Calu3 (cell line): ENCODE results near the gene BRD3. TPM values are rescaled to one million over a fixed set of nuclear protein-coding genes. Genes with fewer than 3 reads are reported as not detected.

Experiments used
- BruUV-seq: library from RNA; stranded (reverse); fragments of 400-500 nt; replicated peaks from 2 replicates; lab custom pipeline; 2021; lab: Mats Ljungman, UMichigan
- CTCF ChIA-PET: fragments of 300-600 bp; sonication (Branson Sonifier 250); formaldehyde crosslinking; loops from one replicate; lab custom pipeline; 2022; ENCODE audit warnings: antibody characterized with exemption; lab: Charles Lee
- DNase-seq: peaks from one replicate; pipeline ENCODE4 v3.0.0; 2022
- H3K27ac Mint-ChIP-seq: one replicate; pipeline ENCODE4 v1.8.0; 2022; ENCODE audit warnings: mixed read lengths; ENCODE audit not compliant: unreplicated experiment
- H3K27me3 Mint-ChIP-seq: one replicate; pipeline ENCODE4 v1.8.0; 2022; ENCODE audit warnings: mixed read lengths; ENCODE audit not compliant: unreplicated experiment
- H3K36me3 Mint-ChIP-seq: one replicate; pipeline ENCODE4 v1.8.0; 2022; ENCODE audit warnings: mild to moderate bottlenecking, moderate library complexity, mixed read lengths; ENCODE audit not compliant: insufficient read depth, unreplicated experiment
- H3K4me1 Mint-ChIP-seq: one replicate; pipeline ENCODE4 v1.8.0; 2022; ENCODE audit warnings: mild to moderate bottlenecking, low read depth, mixed read lengths; ENCODE audit not compliant: unreplicated experiment
- H3K4me3 Mint-ChIP-seq: one replicate; pipeline ENCODE4 v1.8.0; 2022; ENCODE audit warnings: mild to moderate bottlenecking, low read depth, moderate library complexity, mixed read lengths; ENCODE audit not compliant: unreplicated experiment
- H3K9me3 Mint-ChIP-seq: one replicate; pipeline ENCODE4 v1.8.0; 2022; ENCODE audit warnings: low read depth, mixed read lengths; ENCODE audit not compliant: unreplicated experiment
- CTCF ChIP-seq: fragments of 200-600 bp; IDR thresholded peaks from one replicate; pipeline ENCODE4 v1.8.0; 2022; ENCODE audit warnings: antibody characterized with exemption; ENCODE audit not compliant: unreplicated experiment
- intact Hi-C: fragments of 100-400 bp; cut with micrococcal nuclease; formaldehyde crosslinking; loops from one replicate; pipeline ENCODE4 v1.10.0; 2022; ENCODE audit not compliant: unreplicated experiment
- total RNA-seq: library from RNA; stranded (reverse); gene quantifications from 2 replicates; pipeline ENCODE4 v1.2.3, GENCODE V29; 2022

BRD3 gene
- total RNA-seq, 1 experiment from 2014 or later = 30.8 TPM

GRCh38 chr9:134050726-134051125 is 17.1 kb downstream of the BRD3 start:
- H3K27me3 Mint-ChIP-seq = no peaks in the 10 kb centered on the region
- no TSS peak for BruUV-seq
- TF ChIP-seq CTCF = no peak
- H3K27ac Mint-ChIP-seq = no peak overlapping the region
- H3K9me3 Mint-ChIP-seq = no peaks in the 10 kb centered on the region
- H3K4me1 Mint-ChIP-seq = no peaks in the 10 kb centered on the region
- no peak overlapping the region for H3K4me3 Mint-ChIP-seq
- intact Hi-C loops = no loop called here
- DNase-seq = no peak
- peaks cover 28% of the 10 kb centered on the region for H3K36me3 Mint-ChIP-seq
- CTCF ChIA-PET = no interaction called here

- Mint-ChIP-seq H3K36me3 (peaks cover 27% of the 10 kb centered on the region), H3K4me3 (no peak overlapping the region), H3K4me1 (no peaks in the 10 kb centered on the region), H3K27me3 (no peaks in the 10 kb centered on the region), H3K9me3 (no peaks in the 10 kb centered on the region), H3K27ac (no peak overlapping the region)
- no peak for TF ChIP-seq CTCF
- intact Hi-C loops = no loop called here
- BruUV-seq = no TSS peak
- no peak for DNase-seq
- CTCF ChIA-PET = no interaction called here
These were observed 17.8 kb downstream of the BRD3 start for GRCh38 chr9:134049772-134050588.

- Mint-ChIP-seq H3K27me3 (no peaks in the 10 kb centered on the region), H3K9me3 (no peaks in the 10 kb centered on the region), H3K4me1 (no peaks in the 10 kb centered on the region), H3K27ac (no peak overlapping the region), H3K36me3 (peaks cover 23% of the 10 kb centered on the region), H3K4me3 (no peak overlapping the region)
- CTCF ChIA-PET = no interaction called here
- no peak for TF ChIP-seq CTCF
- intact Hi-C loops = no loop called here
- BruUV-seq = no TSS peak
- no peak for DNase-seq
These were observed 18.6 kb downstream of the BRD3 start for GRCh38 chr9:134049236-134049635.

- no peak for TF ChIP-seq CTCF
- intact Hi-C loops = no loop called here
- no TSS peak for BruUV-seq
- H3K36me3 Mint-ChIP-seq = peaks cover 23% of the 10 kb centered on the region
- H3K27ac Mint-ChIP-seq = no peak overlapping the region
- CTCF ChIA-PET = interaction anchor here (1.0 kb wide), 1 partner anchor 27 kb away, joined by 4 read pairs; no protein-coding TSS in a partner anchor
- no peak for DNase-seq
- no peaks in the 10 kb centered on the region for H3K4me1 Mint-ChIP-seq
- H3K27me3 Mint-ChIP-seq = no peaks in the 10 kb centered on the region
- no peak overlapping the region for H3K4me3 Mint-ChIP-seq
- no peaks in the 10 kb centered on the region for H3K9me3 Mint-ChIP-seq
These were observed 19.3 kb downstream of the BRD3 start for GRCh38 chr9:134048582-134048968.
